Stimulated activated CD8-positive, alpha-beta memory T cell treated with anti-CD3 and anti-CD28 coated beads, Interleukin-7, amount 100 ng/mL, for 1 hour (primary cell): Measurements from ENCODE around the gene PLEKHJ1.

Experiments
- DNase-seq, 2 donors: peaks; one replicate each; pipeline ENCODE4 v3.0.0-alpha.2; 2020; ENCODE audit warnings: low read depth in 2 of 2

Gene PLEKHJ1

DNA sequence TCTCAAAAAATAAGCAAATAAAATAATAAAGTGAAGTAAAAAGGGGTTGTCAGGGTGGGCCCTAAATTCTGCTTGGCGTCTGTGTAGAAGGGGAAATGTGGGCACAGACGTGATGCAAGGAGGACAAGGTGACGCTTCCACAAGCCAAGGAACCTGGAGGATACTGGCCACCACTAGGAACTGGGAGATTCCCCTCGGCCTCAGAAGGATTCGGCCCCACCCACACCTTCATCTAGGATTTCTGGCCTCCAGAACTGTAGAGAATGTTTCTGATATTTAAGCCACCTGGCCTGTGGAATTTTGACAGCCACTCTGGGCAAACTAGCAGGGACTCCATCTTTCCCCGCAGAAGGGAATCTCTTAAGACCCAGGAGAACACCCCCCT lies 1.1 kb downstream of the PLEKHJ1 start:
- no peak for DNase-seq

DNA sequence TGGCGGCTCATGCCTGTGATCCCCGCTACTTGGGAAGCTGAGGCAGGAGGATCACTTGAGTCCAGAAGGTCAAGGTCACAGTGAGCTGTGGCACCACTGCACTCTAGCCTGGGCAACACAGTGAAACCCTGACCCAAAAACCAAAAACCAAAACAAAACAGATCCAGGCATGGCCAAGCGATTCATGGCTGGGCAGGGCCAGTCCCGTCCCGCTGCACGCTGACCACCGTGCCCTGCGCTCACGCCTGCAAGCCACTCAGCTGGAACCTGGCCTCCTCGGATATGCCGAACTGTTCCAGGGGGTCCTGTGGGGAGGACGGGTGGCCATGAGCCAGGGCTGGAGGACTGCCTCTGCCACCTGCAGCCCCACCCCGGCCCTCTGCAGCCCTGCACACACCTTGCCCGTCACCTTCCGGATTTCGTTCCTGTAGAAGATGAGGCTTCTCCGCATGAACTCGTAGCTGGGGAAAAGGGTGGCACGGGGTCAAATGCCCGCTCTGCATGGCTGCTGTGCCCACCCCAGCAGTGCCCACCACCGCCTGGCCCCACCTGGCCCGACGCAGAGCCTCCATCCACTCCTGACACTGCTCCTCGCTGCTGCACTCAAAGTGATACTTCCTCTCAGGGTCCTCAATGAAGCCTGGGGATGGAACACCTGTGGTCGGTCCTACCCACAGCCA lies 2.4 kb downstream of the PLEKHJ1 start:
- no peak for DNase-seq

DNA sequence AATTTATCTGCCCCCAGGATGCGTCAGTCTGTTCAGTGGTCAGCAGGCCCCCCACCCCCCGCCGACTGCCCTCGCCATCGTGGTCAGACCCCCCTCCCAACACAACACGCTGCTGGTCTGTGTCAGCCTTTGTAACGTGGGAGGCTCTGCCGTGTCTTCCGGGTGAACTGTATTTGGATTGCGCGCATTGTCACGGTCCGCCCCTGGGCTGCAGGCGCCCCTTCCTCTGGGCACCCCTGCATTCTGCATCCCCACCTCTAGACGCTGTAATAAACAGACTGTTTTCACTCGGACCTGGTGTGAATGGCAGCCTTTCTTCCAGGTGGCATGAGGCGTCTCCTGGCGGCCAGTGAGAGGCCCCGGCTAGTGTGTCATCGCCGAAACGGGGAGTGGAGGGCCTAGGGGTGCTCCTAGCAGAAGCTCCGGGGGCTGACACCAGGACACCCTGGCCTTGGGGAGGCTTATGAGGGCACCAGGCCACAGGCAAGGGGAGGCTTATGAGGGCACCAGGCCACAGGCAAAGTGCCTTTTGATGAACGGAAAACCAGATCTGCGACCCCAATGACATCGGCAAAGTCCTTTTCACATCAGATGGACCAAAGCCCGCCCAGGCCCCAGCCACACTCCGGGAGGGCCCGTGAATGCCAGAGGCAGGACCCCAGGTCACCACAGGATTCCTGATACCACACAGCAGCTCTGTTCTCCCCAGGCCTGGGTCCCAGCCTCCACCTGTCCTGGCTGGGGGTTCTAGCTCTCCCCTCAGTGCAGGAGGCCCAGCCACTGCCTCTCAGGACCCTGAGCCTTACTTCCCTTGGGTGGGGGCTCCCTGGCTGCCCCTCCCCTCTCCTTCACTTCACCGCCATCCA lies 3.6 kb downstream of the PLEKHJ1 start:
- DNase-seq = no peak

DNA sequence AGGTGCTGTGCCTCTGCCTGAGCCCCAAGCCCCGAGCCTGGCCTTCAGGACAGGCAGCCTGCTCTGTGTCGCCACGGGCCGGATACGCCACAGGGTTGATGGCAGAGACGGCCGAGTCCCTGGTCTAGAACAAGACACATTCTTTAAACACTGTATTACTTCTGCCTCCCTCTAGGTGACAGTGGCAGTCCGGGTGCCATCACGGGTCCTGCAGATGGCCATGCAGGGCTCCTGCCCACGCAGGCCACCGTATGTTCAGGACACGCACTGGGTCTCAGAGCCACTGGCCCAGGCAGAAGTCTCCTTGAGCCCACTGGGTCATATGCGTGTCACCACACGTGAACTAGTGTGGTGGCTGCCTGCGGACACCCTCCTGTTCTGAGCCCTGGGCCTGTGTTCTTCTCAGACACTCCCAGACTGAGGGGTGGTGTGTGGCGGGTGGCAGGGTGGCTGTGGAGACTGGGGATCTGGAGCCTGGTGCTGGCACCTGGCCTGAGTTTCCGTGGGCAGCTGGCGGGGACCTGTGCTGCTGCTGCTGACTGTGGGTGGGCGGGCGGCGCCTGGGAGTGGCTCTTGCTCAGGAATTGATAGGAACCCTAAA lies 4.4 kb downstream of the PLEKHJ1 start:
- no peak for DNase-seq

GRCh38 chr19:2230807-2231533 lies 5.2 kb downstream of the PLEKHJ1 start:
- no peak for DNase-seq

DNA sequence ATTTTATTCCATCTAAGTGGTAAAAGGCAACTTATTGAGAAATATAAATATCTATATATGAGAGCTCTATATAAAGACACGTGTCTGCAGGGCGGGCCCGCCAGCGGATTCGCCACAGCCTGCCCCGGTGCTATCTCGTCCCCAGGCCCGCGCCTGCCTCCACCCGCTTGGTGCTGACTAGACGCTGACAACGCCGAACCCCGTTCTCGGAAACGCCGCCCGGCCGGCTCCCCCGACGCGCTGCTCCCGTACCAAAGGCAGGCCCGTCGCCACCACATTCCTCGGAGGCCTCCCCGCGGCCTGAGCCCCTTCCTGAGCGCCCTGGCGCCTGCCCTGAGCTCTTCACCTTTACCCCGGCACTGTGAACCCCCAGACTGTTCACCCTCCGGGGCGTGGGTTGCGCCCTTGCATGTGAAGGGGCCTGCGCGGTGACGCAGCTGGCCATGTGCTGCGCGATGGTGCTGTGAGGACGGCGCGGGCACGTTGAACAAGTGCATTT lies 6.0 kb downstream of the PLEKHJ1 start:
- DNase-seq = no peak

DNA sequence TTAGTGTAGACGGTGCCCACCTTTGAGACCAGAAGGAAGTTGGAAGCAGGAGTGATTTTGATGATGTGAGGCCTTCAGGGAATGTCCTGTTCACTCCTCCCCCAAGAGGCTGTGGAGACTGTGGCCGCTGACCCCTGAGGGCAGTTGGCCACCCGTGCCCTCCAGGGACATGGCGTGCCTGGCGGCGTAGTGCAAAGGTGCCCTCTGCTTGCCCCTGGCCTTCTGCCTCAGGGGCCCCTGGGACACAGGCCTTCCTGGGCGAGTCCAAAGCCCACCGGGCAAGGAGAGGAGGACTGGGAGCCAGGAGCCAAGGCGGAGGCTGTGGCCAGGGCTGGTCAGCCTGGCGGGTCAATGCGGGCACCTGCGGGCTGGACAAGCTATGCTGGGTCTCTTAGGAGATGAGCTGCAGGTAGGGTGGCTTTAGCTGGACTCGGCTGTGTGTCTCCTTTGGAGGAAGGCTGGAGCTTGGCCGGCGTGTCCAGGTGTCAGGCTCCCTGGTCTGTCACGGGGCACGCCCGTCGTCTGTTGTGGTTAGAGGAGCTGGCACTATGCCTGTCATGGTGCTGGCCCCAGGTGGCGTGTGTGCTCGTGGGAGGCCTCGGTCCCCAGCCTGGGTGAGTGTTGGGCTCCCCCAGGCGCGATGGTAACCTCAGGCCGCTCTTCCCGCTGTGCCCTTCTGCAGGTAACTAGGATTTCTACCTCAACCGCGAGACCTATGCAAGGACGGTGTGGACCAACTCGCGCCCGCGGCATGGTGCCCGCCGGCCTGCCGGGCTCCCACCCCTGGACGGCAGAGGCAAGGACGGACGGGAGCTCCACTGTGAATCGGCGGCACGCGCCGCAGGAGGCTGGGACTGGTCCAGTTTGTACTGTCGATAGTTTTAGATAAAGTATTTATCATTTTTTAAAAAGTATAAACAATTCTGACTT lies 6.8 kb downstream of the PLEKHJ1 start:
- DNase-seq = no peak

- no peak for DNase-seq
Observed at GRCh38 chr19:2228157-2229030, 7.7 kb downstream of the PLEKHJ1 start.

DNA sequence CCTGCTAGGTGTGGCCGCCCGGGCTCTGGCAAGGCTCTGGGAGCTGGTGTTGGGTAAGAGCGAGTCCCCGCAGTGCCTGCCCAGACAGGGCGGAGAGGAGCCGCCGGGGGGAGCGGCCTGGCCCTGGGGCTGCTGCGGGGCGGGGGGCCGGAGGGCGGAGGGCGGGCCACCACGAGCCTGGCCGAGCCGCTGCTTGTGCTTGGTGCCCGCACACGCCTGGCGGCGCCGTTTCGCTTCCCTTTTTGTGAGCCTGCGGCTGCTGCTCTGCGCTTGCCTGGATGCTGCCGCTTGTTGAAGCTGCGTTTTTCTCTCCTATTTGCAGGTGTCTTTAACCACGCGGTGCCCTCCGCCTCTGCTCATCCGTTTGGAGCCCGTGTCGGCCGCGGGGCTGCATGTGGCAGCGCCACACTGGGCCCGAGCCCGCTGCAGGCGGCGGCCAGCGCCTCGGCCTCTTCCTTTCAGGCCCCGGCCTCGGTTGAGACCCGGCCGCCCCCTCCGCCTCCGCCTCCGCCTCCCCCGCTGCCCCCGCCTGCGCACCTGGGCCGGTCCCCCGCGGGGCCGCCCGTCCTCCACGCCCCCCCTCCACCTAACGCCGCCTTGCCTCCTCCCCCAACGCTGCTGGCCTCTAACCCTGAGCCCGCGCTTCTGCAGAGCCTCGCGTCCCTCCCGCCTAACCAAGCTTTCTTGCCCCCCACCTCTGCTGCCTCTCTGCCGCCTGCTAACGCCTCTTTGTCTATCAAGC lies 8.5 kb downstream of the PLEKHJ1 start:
- DNase-seq = no peak

GRCh38 chr19:2226840-2227360 lies 9.2 kb downstream of the PLEKHJ1 start:
- no peak for DNase-seq

DNA sequence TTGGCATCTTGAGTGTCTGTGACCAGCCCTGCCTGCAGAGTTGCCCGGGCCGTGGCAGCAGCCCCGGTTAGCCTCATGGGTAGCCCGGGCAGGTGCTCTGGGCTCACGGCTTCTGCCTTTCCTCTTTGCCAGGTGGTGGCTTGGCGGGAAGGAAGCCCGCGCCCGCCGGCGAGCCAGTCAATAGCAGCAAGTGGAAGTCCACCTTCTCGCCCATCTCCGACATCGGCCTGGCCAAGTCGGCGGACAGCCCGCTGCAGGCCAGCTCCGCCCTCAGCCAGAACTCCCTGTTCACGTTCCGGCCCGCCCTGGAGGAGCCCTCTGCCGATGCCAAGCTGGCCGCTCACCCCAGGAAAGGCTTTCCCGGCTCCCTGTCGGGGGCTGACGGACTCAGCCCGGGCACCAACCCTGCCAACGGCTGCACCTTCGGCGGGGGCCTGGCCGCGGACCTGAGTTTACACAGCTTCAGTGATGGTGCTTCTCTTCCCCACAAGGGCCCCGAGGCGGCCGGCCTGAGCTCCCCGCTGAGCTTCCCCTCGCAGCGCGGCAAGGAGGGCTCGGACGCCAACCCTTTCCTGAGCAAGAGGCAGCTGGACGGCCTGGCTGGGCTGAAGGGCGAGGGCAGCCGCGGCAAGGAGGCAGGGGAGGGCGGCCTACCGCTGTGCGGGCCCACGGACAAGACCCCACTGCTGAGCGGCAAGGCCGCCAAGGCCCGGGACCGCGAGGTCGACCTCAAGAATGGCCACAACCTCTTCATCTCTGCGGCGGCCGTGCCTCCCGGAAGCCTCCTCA lies 9.9 kb downstream of the PLEKHJ1 start:
- DNase-seq = no peak

GRCh38 chr19:2225415-2226050 lies 10.6 kb downstream of the PLEKHJ1 start:
- DNase-seq = no peak

- no peak for DNase-seq
Observed at GRCh38 chr19:2224754-2225349, 11.3 kb downstream of the PLEKHJ1 start.

DNA sequence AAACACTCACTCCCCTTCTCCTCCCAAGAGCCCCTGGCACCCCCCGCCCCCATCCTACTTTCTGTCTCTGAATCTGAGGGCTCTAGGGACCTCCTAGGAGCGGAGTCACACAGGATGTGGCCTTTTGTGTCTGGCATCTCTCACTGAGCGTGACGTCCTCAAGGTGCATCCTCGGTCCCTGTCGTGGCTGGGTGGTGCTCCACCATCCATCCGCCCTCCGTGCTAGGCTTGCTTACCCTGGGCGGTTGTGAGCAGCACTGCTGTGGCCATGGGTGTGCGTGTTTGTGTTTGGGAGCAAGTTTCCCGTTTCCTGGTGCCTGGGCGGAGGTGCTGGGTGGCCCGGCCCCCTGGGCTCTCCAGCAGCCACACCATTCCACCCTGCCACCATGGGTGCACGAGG lies 12.2 kb downstream of the PLEKHJ1 start:
- DNase-seq = no peak

- no peak for DNase-seq
Observed at GRCh38 chr19:2223391-2223790, 12.7 kb downstream of the PLEKHJ1 start.

GRCh38 chr19:2221918-2222317 lies 14.2 kb downstream of the PLEKHJ1 start:
- DNase-seq = no peak

DNA sequence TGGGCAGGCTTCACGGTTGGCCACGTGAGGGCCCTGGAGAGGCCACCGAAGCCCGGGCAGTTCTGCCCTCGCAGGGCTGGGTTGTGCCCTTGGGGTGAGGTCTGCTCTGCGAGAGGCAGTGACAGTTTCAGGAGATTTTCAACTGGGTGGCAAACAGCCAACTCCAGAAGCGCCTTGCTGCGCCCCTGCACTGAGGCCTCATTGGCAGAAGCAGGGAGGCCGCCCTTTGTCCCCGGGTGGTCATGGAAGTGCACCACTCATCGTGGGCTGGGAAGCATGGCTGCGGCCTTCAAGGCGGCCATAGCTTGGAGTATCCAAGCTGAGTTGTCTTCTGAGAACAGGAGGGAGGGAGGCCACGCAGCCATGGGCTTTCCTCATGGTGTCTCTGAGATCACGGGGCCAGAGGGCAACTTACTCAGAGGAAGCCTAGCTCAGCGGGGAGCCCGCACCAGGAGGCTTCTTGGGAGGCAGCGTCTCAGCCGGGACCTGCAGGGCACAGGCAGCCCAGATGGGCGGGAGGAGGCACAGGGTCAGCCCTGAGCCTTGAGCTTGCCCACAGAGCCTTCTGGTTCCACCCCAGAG lies 14.8 kb downstream of the PLEKHJ1 start:
- no peak for DNase-seq
